WTC11 (cell line): ENCODE data around the gene MACF1.

Experiments
- ATF1 ChIP-seq: sonication (generic); formaldehyde crosslinking; IDR thresholded peaks from 2 replicates; pipeline ENCODE4 v1.8.1; 2023; ENCODE audit warnings: mild to moderate bottlenecking, moderate library complexity, missing genetic modification reagents
- CREB1 ChIP-seq: sonication (generic); formaldehyde crosslinking; IDR thresholded peaks from 2 replicates; pipeline ENCODE4 v1.8.0; 2023; ENCODE audit warnings: mild to moderate bottlenecking, missing genetic modification reagents
- RELA ChIP-seq: sonication (generic); formaldehyde crosslinking; IDR thresholded peaks from 2 replicates; pipeline ENCODE4 v1.8.1; 2022; ENCODE audit warnings: missing genetic modification reagents, mild to moderate bottlenecking, borderline replicate concordance
- RORB ChIP-seq: fragments of 250-450 bp; sonication (Bioruptor Pico); IDR thresholded peaks from 2 replicates; pipeline ENCODE4 v1.9.0; 2021; ENCODE audit warnings: mild to moderate bottlenecking
- ZNF219 ChIP-seq: sonication (generic); formaldehyde crosslinking; IDR thresholded peaks from 2 replicates; pipeline ENCODE4 v1.8.0; 2023; ENCODE audit warnings: missing genetic modification reagents, mild to moderate bottlenecking, borderline replicate concordance
- TF ChIP-seq, protein P1 (sequence below): fragments of 200-600 bp; IDR thresholded peaks from 2 replicates; pipeline ENCODE4 v1.8.0; 2022; ENCODE audit warnings: antibody characterized with exemption
- TF ChIP-seq, protein P2 (sequence below): sonication (generic); formaldehyde crosslinking; IDR thresholded peaks from 2 replicates; pipeline ENCODE4 v1.8.0; 2022; ENCODE audit warnings: mild to moderate bottlenecking, missing genetic modification reagents
- TF ChIP-seq, protein P3 (sequence below): sonication (generic); formaldehyde crosslinking; conservative IDR thresholded peaks from 2 replicates; pipeline ENCODE4 v1.8.1; 2023; ENCODE audit warnings: mild to moderate bottlenecking, low read depth, missing genetic modification reagents, moderate library complexity
- TF ChIP-seq, protein P4 (sequence below): sonication (generic); formaldehyde crosslinking; IDR thresholded peaks from 2 replicates; pipeline ENCODE4 v1.8.1; 2022; ENCODE audit warnings: missing genetic modification reagents, borderline replicate concordance
- TF ChIP-seq, protein P5 (sequence below): sonication (generic); formaldehyde crosslinking; IDR thresholded peaks from 2 replicates; pipeline ENCODE4 v1.8.0; 2022; ENCODE audit warnings: mild to moderate bottlenecking, missing genetic modification reagents
- TF ChIP-seq, protein P6 (sequence below): fragments of 250-450 bp; sonication (Bioruptor Pico); IDR thresholded peaks from 2 replicates; pipeline ENCODE4 v1.9.0; 2021; ENCODE audit warnings: mild to moderate bottlenecking

DNA sequence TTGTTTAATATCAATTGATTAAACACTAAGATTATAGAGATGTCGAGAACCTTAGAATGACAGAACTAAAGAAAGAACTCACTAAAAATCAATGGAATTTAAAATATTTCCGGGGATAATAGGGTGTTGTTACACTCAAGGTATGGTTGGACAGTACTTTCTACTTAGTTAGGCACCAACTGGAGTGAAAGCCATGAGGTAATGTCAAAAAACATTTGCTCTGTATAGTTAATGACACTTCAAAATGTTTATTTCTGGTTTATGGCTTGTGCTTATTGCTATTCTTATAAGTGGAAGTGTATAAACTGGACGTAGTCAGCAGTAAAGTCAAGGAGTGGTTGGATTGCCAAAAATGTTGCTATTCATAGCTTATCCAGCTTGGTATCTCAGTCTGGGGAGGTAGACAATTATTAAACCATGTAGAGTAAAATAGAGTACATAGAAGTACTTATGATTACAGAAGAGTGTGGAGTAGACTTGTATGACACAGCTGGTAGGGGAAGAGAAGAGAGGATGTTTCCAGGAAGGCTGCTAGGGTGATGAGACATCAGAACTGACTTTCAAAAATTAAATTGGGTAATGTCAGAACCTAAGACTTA lies 230.4 kb downstream of the MACF1 start:
- TF ChIP-seq, protein P1, sequence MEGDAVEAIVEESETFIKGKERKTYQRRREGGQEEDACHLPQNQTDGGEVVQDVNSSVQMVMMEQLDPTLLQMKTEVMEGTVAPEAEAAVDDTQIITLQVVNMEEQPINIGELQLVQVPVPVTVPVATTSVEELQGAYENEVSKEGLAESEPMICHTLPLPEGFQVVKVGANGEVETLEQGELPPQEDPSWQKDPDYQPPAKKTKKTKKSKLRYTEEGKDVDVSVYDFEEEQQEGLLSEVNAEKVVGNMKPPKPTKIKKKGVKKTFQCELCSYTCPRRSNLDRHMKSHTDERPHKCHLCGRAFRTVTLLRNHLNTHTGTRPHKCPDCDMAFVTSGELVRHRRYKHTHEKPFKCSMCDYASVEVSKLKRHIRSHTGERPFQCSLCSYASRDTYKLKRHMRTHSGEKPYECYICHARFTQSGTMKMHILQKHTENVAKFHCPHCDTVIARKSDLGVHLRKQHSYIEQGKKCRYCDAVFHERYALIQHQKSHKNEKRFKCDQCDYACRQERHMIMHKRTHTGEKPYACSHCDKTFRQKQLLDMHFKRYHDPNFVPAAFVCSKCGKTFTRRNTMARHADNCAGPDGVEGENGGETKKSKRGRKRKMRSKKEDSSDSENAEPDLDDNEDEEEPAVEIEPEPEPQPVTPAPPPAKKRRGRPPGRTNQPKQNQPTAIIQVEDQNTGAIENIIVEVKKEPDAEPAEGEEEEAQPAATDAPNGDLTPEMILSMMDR: no peak
- TF ChIP-seq CREB1 (CRISPR knock-in tag) (no peak), RORB (CRISPR knock-in tag) (no peak), ATF1 (CRISPR knock-in tag) (no peak), RELA (CRISPR knock-in tag) (no peak), ZNF219 (no peak)
- TF ChIP-seq, protein P2, sequence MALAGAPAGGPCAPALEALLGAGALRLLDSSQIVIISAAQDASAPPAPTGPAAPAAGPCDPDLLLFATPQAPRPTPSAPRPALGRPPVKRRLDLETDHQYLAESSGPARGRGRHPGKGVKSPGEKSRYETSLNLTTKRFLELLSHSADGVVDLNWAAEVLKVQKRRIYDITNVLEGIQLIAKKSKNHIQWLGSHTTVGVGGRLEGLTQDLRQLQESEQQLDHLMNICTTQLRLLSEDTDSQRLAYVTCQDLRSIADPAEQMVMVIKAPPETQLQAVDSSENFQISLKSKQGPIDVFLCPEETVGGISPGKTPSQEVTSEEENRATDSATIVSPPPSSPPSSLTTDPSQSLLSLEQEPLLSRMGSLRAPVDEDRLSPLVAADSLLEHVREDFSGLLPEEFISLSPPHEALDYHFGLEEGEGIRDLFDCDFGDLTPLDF (CRISPR knock-in tag): no peak
- TF ChIP-seq, protein P3, sequence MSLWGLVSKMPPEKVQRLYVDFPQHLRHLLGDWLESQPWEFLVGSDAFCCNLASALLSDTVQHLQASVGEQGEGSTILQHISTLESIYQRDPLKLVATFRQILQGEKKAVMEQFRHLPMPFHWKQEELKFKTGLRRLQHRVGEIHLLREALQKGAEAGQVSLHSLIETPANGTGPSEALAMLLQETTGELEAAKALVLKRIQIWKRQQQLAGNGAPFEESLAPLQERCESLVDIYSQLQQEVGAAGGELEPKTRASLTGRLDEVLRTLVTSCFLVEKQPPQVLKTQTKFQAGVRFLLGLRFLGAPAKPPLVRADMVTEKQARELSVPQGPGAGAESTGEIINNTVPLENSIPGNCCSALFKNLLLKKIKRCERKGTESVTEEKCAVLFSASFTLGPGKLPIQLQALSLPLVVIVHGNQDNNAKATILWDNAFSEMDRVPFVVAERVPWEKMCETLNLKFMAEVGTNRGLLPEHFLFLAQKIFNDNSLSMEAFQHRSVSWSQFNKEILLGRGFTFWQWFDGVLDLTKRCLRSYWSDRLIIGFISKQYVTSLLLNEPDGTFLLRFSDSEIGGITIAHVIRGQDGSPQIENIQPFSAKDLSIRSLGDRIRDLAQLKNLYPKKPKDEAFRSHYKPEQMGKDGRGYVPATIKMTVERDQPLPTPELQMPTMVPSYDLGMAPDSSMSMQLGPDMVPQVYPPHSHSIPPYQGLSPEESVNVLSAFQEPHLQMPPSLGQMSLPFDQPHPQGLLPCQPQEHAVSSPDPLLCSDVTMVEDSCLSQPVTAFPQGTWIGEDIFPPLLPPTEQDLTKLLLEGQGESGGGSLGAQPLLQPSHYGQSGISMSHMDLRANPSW (CRISPR knock-in tag): no peak
- TF ChIP-seq, protein P4, sequence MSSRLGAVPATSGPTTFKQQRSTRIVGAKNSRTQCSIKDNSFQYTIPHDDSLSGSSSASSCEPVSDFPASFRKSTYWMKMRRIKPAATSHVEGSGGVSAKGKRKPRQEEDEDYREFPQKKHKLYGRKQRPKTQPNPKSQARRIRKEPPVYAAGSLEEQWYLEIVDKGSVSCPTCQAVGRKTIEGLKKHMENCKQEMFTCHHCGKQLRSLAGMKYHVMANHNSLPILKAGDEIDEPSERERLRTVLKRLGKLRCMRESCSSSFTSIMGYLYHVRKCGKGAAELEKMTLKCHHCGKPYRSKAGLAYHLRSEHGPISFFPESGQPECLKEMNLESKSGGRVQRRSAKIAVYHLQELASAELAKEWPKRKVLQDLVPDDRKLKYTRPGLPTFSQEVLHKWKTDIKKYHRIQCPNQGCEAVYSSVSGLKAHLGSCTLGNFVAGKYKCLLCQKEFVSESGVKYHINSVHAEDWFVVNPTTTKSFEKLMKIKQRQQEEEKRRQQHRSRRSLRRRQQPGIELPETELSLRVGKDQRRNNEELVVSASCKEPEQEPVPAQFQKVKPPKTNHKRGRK (CRISPR knock-in tag): no peak
- TF ChIP-seq, protein P5, sequence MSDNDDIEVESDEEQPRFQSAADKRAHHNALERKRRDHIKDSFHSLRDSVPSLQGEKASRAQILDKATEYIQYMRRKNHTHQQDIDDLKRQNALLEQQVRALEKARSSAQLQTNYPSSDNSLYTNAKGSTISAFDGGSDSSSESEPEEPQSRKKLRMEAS (CRISPR knock-in tag): no peak
- TF ChIP-seq, protein P6, sequence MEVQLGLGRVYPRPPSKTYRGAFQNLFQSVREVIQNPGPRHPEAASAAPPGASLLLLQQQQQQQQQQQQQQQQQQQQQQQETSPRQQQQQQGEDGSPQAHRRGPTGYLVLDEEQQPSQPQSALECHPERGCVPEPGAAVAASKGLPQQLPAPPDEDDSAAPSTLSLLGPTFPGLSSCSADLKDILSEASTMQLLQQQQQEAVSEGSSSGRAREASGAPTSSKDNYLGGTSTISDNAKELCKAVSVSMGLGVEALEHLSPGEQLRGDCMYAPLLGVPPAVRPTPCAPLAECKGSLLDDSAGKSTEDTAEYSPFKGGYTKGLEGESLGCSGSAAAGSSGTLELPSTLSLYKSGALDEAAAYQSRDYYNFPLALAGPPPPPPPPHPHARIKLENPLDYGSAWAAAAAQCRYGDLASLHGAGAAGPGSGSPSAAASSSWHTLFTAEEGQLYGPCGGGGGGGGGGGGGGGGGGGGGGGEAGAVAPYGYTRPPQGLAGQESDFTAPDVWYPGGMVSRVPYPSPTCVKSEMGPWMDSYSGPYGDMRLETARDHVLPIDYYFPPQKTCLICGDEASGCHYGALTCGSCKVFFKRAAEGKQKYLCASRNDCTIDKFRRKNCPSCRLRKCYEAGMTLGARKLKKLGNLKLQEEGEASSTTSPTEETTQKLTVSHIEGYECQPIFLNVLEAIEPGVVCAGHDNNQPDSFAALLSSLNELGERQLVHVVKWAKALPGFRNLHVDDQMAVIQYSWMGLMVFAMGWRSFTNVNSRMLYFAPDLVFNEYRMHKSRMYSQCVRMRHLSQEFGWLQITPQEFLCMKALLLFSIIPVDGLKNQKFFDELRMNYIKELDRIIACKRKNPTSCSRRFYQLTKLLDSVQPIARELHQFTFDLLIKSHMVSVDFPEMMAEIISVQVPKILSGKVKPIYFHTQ: no peak
